ENCODE measurements around the gene RNF186.

- no peak for TF ChIP-seq CTCF (IDR thresholded peaks at IDR 0.05; ENCODE audit: low read depth, low read length, poor library complexity, severe bottlenecking)
- TF ChIP-seq EZH2phosphoT487 (IDR thresholded peaks at IDR 0.05; ENCODE audit: borderline replicate concordance, low read length) = no peak
These were observed 31.3 kb upstream of the RNF186 start for GRCh38 chr1:19846338-19846737.
